ENCODE measurements around the gene INPP5K. TPM values are rescaled to one million over a fixed set of nuclear protein-coding genes. Genes with fewer than 3 reads are reported as not detected.

The INPP5K gene
- total and polyA plus RNA-seq, 10 of the 15 experiments (the other 5 are each of a cell fraction or from before 2014, with no cell fraction given): 0.58 to 41.2 (median 23.3) TPM

DNA sequence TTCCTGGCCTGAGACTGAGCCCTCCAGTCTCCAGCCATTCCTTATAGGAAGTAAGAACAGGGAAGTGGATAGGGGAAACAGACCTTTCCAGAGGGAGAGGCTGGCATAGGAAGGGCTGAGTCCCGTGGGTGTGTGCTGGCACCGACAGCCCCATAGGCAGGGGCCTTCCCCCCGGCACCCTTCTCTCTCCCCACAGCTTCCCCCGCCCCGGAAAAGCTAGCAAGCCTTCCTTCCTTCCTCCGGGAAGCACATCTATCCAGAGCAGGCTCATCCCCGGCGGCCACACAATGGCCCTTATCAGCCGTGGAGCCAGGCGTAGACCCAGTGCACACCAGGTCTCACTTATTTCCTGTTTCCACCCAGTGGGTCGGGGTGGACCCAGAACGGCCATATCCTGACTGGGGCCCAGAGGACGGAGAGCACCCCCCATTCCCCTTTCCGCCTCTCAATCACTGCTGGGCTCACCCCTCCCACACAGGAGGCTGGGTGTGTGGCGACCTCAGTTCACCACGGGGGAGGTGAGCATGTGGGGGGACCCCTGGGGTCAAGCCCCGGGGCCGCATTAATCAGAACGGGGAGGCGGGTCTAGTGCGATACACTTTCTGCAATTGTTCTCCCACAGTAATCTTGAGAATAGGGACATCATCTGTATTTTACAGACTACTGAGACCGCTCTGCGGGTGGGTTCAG lies 23.0 kb downstream of the INPP5K start:
- no peak for FAIRE-seq
- Histone ChIP-seq H3K27me3 (replicated peaks in 1 of 2; ENCODE audit: control insufficient read depth in 2 of 2, insufficient read depth in 2 of 2, low read length in 1 of 2) (no peaks in the 10 kb centered on the region), H3K4me3 (no peak overlapping the region), H3K9ac (ENCODE audit: control insufficient read depth, insufficient read depth, low read length) (no peak overlapping the region), H4K20me1 (ENCODE audit: control insufficient read depth, insufficient read depth) (no peaks in the 10 kb centered on the region), H3K79me2 (ENCODE audit: control insufficient read depth, insufficient read depth, low read length) (no peaks in the 10 kb centered on the region), H3K4me1 (ENCODE audit: control insufficient read depth, insufficient read depth, low read length) (peaks cover 11% of the 10 kb centered on the region), H3K27ac (ENCODE audit: control insufficient read depth, insufficient read depth) (no peak overlapping the region), H3K9me3 (replicated peaks; ENCODE audit: control insufficient read depth, insufficient read depth, low read length) (no peaks in the 10 kb centered on the region), H3K4me2 (ENCODE audit: control insufficient read depth, insufficient read depth) (no peak overlapping the region), H3K36me3 (ENCODE audit: control insufficient read depth in 2 of 2, insufficient read depth in 2 of 2, low read length in 1 of 2) (peaks cover 0 to 4% of the 10 kb centered on the region in 2 experiments; a peak in 1 of 4 replicates), H2AFZ (ENCODE audit: control insufficient read depth, low read depth, low read length) (no peak overlapping the region)
- ATAC-seq: no peak
- ChIA-PET SMC1A (ENCODE audit: uncharacterized antibody, unreplicated experiment) (interaction anchor here (1.3 kb wide), 1 partner anchor 34 kb away, joined by 3 read pairs; no protein-coding TSS in a partner anchor), CTCF (interaction anchor here (1.2 kb wide), 2 partner anchors 22 to 128 kb away, joined by 3 read pairs; no protein-coding TSS in a partner anchor), POLR2A (interaction anchor here (1.5 kb wide), 1 partner anchor 19 kb away, joined by 11 read pairs; no protein-coding TSS in a partner anchor), RAD21 (ENCODE audit: unreplicated experiment) (interaction anchor here (0.8 to 1.1 kb wide), 2 partner anchors 22 to 128 kb away, joined by 3 read pairs; no protein-coding TSS in a partner anchor)
- intact Hi-C loops (cut with micrococcal nuclease; ENCODE audit: unreplicated experiment) (no loop called here), in situ Hi-C loops (cut with MboI) (no loop called here)
- no peak for DNase-seq (ENCODE audit: low read depth, low spot score)
- no TSS peak for BruUV-seq (replicated peaks)
- 70% methylated on average over 20 of the region's 23 CpGs for WGBS (ENCODE audit: insufficient coverage, insufficient replicate concordance, low lambda C conversion rate, missing lambda C conversion rate)
- no peak for TF ChIP-seq IRF4 (IDR thresholded peaks at IDR 0.05; ENCODE audit: low read depth, low read length)
- no peak for TF ChIP-seq SUPT20H (IDR thresholded peaks at IDR 0.05; ENCODE audit: borderline replicate concordance, control insufficient read depth, low read depth, low read length)
- TF ChIP-seq, protein P1, sequence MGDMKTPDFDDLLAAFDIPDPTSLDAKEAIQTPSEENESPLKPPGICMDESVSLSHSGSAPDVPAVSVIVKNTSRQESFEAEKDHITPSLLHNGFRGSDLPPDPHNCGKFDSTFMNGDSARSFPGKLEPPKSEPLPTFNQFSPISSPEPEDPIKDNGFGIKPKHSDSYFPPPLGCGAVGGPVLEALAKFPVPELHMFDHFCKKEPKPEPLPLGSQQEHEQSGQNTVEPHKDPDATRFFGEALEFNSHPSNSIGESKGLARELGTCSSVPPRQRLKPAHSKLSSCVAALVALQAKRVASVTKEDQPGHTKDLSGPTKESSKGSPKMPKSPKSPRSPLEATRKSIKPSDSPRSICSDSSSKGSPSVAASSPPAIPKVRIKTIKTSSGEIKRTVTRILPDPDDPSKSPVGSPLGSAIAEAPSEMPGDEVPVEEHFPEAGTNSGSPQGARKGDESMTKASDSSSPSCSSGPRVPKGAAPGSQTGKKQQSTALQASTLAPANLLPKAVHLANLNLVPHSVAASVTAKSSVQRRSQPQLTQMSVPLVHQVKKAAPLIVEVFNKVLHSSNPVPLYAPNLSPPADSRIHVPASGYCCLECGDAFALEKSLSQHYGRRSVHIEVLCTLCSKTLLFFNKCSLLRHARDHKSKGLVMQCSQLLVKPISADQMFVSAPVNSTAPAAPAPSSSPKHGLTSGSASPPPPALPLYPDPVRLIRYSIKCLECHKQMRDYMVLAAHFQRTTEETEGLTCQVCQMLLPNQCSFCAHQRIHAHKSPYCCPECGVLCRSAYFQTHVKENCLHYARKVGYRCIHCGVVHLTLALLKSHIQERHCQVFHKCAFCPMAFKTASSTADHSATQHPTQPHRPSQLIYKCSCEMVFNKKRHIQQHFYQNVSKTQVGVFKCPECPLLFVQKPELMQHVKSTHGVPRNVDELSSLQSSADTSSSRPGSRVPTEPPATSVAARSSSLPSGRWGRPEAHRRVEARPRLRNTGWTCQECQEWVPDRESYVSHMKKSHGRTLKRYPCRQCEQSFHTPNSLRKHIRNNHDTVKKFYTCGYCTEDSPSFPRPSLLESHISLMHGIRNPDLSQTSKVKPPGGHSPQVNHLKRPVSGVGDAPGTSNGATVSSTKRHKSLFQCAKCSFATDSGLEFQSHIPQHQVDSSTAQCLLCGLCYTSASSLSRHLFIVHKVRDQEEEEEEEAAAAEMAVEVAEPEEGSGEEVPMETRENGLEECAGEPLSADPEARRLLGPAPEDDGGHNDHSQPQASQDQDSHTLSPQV (IDR thresholded peaks at IDR 0.05): no peak
